MV-4-11 (cell line): ENCODE data around the gene ELFN2.

Experiments
- DNase-seq: peaks from one replicate; lab custom pipeline; 2025; lab: John Stamatoyannopoulos, UW

The ELFN2 gene

DNA sequence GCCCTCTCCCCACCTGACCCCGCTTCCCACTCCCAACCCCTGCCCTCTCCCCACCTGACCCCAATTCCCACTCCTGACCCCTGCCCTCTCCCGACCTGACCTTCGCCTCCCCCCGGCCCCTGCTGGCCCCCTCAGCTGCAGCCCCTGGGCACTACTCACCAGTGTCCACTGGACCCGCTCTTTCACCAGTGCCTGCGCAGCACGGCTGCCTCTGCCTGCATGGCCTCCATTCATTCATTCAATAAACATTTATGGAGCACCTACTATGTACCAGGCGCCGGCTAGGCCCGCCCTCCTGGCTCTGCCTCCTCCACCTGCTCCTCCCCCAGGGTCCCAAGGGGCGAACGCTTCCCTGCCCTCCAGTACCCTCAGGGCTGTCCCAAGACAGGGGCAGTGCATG lies 42.6 kb downstream of the ELFN2 start:
- no peak for DNase-seq

DNA sequence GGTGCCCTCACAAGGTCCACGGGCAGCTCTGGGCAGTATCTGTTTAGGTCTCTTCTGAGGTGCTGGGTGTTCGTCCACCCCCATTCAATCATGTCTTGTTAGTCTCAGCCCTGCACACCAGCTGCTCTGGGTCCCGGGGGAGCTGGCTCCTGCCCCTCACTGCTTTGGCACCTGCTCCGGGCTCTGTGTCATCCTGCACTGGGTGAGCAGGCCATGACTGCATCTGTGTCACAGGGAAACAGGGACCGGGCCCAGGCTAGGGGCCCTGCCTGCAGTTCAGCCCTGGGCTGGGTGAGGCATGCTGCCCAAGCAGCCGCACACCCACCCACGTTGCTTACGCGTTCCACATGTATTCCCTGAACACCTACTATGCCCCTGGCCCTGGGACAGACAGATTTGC lies 43.9 kb downstream of the ELFN2 start:
- DNase-seq, result no peak

DNA sequence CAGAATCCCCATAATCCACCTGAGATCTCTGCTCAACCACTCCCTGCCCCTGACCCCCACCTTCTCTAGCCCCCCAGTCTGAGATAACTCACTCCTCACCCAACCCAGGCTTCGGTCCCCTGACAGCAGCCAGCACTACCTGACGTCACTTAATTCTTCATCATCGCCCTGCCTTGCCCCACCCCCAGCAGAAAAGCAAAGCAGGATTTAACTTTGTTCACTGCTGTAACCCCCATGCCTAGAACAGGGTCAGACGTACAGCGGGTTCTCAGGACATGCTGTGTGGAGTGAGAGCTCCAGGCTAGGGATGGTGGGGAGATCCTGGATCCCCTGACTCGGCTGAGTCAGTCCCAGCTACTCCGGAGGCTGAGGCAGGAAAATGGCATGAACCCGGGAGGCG lies 45.8 kb downstream of the ELFN2 start:
- DNase-seq, result no peak

DNA sequence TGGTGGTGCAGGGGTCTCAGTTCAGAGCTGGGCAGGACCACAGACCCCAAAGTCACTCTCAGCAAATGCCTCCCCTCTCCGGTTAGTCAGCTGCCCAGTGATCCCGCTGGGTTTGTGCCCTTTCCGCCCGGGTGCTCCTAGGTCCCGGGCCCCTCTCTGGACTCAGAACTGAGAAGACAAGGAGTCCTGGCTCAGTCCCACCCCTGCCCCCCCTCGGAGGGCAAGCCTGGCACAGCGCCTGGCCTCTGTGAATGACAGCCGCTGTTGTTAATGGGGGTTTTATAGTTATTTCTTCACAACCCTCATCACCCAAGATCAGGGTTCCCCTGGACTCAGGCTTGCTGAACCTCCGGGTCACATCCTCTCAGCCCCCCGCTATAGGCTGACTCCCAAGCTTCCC lies 47.6 kb downstream of the ELFN2 start:
- no peak for DNase-seq

DNA sequence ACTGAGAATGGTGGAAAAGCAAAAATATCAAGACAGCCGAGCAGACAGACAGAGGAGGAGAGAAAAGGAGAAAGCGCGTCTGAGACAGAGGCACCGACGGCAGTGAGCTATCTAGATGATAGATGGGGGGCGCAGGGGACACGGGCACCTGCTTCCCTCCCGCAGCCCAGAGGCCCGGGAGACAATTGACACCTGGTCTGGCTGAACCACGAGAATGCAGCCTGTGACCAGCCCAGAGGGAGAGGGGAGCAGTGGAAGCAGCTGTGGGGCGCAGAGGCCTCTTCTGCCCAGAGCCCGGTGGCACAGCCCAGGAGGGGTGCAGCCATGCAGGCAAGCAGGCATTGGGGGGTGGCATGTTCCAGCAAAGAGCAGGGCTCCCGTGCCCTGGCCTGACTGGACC lies 48.2 kb downstream of the ELFN2 start:
- no peak for DNase-seq

DNA sequence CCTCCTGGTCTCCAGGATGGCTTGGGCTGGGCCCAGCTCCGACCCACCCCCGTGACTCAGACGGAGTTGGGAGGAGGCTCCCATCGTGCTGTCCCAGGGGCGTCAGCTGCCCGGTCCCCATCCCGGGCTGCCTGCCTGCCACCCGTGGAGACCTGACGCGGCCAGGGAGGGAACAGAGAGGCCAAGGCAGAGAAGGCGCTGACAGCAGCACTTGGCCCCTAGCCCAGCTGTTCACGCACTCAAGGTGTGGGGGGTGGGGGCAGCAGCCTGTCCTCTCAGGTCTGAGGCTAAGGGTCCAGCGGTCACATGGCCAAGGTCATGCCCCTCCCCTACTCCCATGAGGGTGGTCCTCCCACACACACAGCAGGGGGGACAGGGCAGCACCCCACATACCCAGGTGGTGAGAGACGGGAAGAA lies 48.6 kb downstream of the ELFN2 start:
- DNase-seq, result no peak

DNA sequence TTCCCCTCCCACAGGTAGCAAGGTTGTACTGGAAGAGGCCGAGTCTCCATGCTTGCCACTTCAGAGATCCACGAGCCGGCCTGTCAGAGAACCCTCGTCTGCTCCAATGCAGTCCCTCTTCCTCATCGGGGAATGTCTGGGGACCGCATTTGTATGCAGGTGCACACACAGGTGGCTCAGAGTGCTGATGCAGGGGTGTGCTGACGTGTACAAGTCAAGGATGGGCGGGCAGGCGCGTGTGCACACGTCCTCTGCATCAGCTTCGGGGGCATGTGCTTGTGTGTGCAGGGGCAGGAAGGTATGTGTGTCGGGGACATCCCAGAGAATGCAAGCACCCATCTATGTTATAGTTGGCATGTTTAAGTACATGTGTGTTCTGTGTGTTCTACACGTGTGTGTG lies 49.4 kb downstream of the ELFN2 start:
- no peak for DNase-seq

DNA sequence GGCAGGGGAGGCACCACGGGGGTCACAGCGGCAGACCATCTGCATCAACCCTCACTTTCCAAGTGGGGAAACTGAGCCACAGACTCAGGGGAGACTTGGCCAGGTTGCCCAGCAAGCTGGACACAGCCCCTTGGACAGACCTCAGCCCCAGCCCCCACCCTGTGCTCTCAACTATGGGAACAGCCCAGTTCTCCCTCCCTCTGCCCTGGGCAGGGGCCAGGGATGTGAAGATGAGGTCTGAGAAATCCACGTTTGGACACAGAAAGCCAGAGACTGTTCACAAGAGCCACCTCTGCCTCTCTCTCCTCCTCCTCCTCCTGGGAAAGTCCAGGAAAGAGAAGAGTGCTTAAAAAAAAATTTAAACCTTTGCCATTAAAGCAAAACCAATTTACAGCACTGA lies 50.1 kb downstream of the ELFN2 start:
- DNase-seq, result no peak

DNA sequence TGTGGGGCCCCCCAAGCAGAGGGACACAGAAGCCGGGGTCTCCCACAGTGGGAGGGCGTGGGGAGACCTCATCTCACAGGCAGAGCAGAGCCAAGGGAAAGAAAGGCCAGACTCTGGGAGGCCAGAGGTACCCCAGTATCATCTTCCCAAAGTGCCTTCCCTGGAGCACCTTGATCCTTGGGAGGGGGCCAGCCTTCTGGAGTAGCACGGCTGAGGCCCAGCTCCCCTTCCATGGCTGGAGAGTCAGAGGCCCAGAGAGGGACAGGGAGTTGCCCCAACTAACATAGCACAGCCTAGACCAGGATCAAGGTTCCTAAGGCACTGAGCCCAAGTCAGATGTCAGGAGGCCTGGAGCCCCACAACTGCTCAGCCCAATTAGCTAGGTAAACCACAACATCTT lies 50.6 kb downstream of the ELFN2 start:
- DNase-seq, result no peak

DNA sequence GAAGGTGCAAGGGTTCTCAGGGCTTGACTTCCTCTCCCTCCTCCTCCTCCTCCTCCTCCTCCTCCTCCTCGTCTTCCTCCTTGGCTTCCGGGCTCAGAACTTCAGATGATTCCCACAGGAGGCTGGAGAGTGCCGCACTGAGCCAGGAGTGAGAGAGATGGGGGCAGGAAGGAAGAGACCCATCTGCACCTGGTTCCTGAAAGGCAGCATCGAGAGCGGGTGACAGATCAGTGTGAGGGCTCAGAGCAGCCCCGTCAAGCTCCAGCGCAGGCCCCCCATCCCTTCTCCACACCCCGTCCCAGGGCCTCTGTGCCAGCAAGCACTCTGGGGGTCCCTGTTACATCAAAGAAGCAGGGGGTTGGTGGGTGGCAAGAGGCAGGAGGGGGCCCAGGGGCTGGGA lies 51.5 kb downstream of the ELFN2 start:
- no peak for DNase-seq

DNA sequence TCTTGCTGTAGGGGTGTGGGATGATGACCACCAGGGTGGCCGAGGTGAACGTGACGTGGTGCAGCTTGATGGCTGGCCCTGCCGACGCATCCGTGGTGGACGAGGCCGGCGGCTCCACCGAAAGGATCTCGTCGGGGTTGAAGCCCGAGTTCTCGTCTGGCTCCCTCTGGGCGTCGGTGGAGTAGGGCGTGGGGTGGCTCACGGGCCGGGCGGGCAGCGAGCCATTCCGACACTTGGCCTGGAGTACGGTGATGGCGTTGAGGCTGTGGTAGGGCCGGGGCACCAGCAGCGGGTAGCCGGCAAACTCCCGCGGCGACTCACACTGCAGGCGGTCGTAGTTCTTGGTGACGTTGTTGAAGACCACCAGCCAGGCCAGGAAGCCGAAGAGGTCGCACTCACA lies 52.7 kb downstream of the ELFN2 start:
- no peak for DNase-seq

DNA sequence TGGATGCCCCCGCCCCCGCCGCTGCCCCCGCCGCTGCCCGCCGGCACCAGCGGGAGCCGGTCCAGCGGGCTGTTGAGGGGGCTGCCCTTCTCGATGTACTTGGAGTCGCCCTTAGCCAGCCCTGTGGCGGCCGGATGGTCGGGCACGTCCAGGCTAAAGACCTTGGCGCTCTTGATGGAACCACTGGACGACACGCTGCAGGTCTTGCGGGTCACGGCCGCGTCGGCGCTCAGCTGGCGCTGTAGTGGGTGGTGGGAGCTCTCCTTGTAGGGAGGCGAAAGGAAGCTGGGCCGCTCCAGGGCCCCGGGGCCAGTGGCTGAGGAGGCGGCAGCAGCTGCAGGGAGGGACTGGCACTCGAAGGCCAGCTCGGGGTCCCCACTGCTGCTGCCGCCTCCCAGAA lies 53.8 kb downstream of the ELFN2 start:
- no peak for DNase-seq

DNA sequence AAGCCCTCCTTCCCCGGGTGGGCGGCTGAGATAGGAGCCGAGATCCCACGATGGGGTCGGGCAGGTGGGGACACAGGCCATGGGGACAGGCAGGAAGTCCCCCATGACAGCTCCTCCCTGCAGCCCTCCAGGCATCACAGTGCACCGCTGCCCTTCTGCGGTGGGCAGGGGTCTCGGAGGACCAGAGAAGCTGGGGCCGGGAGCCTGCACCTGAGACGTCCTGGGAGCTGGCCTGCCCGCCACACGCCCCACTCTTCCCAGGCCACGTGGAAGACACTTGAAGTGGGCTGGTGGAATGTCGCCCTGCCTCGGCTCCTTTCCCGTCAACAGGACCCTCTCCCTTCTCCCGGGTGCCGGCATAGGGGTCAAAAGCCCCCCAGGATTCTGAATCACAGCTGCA lies 55.4 kb downstream of the ELFN2 start:
- DNase-seq, result no peak

DNA sequence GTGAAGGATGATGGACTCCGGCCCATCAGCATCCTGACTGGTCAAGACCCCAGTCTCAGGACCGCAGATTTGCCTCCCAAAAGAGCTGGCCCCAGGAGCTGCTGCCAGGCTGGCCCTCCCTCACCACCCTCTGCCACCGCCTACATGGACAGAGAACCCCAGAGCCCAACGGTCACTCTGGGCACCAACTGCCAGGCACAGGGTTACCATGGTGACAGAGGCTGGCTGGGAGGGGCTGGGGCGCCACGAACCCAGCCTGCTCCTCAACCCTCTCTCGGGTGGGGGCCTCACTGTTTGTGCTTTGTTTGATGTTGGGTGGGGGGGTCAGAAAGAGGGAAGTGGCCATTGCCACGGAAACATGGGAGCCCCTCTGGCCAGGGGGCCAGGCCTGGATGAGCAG lies 55.8 kb downstream of the ELFN2 start:
- no peak for DNase-seq

DNA sequence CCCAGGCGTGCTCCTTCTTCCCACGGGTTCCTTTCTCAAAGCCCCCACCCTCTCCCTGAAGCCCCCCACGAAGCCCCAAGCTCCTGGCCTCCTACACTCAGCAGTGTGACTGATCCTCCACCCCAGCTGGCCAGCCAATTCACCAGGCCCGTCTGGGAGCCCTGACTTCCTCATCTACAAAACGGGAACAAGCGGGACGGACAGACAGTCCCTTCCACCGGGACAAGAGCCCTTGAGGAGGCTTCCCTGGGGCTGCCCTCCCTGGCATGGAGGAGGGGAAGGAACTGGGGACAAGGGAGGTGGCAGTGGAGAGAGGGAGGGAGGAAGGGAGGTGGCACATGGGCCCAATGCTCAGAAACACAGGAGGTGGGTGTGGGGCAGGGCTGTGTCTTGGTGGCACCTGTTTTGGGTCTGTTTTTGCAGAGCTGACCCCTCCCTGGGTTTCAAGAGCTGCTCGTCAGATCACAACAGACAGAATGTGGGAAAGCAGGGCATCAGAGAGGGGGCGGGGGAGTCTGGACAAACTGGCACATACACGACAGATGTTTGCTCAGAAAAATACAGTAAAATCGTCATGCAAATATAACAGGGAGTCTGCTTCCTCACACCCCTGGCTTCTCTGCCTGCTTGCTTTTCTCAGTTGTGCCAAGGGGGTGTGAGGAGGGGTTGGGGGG lies 56.8 kb downstream of the ELFN2 start:
- peak; percentile 64 for DNase-seq

DNA sequence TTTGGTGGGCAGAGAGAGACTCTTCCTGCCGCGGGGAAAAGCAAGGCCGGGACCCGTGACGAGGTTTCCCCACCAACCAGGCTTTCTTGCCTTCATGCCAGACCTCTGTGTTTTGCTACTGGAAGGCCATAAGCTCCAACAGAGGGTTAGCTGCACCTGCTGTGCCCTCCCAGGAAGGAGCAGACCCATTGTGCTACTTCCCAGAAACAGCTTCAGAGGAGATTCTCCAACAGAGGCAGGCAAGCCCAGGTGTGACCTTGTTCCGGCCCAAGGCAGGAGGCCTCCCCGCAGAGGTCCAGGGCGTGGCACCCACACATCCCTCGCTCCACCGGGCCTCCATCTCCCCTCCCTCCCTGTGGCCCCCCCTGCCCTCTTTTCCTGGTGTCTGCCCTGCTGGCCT lies 57.8 kb downstream of the ELFN2 start:
- DNase-seq, result no peak

DNA sequence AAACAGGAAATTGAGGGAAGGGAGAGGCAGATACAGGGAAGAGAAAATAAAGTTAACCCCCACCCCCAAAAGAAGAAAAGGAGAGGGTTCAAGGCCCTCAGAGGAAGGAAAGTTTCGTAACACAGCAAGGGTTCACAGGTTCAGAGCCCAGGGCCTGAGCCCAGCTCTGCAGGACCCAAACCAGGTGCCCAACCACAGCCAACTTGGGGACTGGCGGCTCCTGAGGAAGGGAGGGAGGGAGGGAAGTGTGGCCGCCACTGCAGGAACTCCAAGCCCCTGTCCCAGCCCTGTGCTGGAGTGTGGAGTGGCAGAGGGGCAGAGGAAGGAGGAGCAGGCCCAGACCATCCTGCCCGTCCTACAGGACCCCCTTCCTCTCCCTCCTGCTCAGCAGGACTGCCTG lies 59.2 kb downstream of the ELFN2 start:
- peak; percentile 58 for DNase-seq

DNA sequence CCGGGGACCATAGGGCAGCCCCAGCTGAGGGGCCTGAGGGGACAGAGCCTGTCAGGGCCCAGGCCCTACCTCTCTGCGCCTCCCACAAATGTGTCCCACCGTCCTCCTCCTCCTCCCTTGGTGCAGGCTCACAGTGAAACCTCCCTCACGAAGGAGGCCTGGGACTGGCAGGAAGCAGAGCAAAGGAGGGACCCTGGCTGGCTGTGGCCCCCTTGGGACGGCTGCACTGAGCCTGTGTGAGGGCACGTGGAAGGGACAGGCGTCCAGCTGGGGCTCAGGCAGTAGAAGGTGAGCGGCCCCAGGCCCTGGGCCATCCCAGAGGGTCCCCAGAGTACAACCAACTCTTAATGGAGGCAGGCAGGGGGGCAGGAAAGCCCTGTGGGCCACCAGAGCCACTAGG lies 60.7 kb downstream of the ELFN2 start:
- no peak for DNase-seq

DNA sequence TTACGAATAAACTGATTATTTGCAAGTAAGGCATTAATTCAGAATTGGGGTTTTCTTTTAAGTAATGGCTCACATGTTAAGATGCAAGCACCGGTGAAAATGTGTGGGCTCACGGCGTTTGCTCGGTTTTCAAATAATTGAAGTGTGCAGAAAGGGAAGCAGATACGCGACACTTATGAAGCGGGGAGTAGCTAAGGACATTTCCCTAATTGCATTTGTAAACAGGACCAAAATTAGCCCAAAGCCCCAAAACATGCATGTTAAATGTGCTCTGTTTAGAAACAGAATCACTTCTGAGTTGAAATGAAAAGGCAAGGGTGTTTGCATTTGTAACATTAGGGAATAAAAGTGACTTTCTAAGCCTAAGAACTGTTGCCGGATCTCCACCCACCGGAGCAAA lies 61.3 kb downstream of the ELFN2 start:
- no peak for DNase-seq

DNA sequence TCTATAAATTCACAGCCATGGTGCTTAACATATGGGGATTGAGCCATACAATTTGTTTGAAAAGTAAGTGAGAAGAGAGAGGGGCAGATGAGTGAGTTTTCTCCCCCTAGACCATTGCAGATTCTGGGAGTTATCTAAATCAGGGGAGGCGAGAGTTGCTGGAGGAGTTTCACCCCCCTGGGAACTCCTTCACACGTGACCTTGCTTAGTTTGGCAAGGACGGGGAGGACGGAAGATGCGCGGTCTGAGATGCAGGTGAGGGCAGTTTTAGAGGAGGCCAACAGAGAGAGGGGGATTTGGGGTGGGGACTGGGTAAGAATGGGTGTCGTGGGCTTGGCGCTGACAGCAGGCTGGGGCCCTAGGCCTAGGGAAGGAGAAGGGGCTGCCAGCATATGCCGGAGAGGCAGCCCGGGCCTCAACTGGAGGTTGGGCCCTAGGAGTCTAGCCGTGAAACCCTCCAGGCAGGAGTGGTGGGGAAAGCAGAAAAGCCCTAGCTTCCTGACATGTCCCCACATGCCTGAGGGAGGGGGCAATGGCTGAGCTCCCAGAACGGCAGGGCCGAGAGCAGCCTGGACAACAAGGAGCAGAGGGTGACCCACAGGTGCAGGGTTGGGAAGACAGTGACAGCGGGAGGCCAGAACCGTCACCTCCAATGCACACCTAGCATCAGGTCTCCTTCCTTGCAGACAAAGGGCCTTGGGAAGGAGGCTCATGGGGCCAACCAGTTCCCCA lies 63.9 kb downstream of the ELFN2 start:
- no peak for DNase-seq

DNA sequence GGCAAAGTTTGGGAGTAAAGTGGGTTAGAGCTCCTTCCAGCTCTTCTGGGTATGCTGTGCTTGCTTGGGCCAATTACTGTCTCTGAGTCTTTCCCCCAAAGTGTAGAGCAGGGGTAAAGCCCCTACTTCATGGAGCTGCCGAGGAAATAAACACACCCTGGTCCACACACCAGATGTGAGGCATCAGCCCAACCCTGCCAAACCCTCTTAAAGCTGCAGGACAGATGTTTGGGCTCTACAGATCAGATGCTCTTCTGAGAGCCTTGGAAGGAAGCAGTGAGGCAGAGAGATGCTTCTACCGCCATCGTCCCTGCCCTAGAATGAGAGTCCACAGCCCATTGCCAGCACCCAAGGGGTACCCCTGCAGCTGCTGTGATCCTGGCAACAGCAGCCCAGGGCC lies 64.7 kb downstream of the ELFN2 start:
- DNase-seq, result no peak

DNA sequence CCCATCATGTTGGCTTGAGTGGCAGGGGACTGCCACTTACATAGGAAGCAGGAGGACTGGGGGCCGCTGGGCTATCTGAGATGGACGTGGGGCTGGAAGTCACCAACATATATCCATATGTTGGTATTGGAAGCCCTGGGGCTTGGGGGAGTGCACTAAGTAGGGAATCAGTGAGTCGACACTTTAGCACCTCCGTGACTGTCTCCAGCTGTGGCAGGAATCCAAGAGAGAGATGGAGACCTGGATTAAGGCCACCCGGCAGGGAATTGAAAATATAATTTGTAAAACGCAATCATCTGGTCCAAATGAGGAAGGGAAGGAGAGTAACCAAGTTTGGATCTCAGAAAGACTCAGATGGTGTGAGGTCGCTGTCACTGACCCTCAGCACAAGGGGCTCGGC lies 68.4 kb downstream of the ELFN2 start:
- DNase-seq, result no peak

DNA sequence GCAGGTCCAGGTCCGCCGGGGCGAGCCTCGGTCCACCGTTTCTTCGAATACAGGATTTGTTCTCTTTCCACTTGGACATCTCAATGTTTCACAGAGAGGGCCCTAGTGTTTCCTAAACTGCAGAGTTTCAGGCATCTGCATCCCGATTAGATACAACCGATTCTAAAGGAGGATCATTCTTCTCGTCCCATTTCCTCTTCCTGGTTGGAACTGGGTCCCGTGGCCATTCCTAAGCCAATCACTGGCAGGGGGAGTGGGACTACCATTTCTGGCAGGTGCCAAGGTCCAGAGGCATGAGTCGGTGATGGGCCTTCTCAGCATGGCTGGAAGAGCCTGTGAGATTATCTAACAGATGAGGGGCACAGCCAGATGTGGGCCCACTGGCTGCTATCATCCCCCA lies 68.9 kb downstream of the ELFN2 start:
- DNase-seq, result no peak

DNA sequence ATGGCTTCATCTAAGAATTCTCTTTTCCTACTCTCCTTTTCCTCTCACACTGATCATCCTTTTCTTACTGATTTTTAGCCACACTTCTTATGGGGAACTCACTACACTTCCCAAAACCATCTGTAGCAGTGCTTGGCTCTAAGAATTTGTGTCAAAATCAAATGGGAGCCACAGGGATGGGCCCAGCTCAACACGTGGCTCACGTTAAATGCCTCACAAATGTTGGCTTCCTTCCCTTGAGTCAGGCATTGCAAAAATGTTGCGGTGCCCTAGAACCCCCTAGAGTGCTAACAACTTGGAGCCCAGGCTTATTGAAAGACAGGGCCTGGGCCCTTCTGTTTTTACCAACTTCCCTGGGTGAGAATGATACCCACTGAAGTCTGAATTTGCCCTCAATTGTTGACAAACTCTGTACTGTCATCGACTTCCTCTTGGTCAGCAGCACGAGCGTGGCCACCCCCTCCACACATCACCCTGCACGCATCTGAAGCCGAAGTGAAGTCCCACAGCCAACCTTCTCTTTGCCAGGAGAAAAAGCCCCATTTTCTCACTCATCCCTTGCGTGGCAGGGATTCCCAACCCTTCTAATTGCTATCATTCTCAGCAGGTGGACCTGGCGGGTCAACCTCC lies 69.7 kb downstream of the ELFN2 start:
- no peak for DNase-seq
